Activated CD4-positive, alpha-beta T cell treated with anti-CD3 and anti-CD28 coated beads for 36 hours (primary cell): ENCODE data around the gene SORBS1. TPM values are rescaled to one million over a fixed set of nuclear protein-coding genes. Genes with fewer than 3 reads are reported as not detected.

Source experiments
- ATAC-seq: fragments of 200-7000 bp; cut with Tn5 transposase; one replicate; pipeline ENCODE4 v1.10.0; 2021; ENCODE audit warnings: mild to moderate bottlenecking, moderate library complexity
- CTCF ChIA-PET: fragments of 350-600 bp; sonication (Branson Sonifier 250); formaldehyde crosslinking; loops from one replicate; lab custom pipeline; 2021; ENCODE audit warnings: antibody characterized with exemption; lab: Charles Lee
- POLR2A ChIA-PET: fragments of 350-600 bp; sonication (Branson Sonifier 250); formaldehyde crosslinking; loops from one replicate; lab custom pipeline; 2021; ENCODE audit warnings: antibody characterized with exemption, inconsistent platforms; lab: Charles Lee
- DNase-seq: peaks from one replicate; pipeline ENCODE4 v3.0.0-alpha.2; 2020
- H3K27ac Mint-ChIP-seq: one replicate; pipeline ENCODE4 v1.8.0; 2021; ENCODE audit warnings: mixed read lengths
- H3K27me3 Mint-ChIP-seq: one replicate; pipeline ENCODE4 v1.8.0; 2021; ENCODE audit warnings: mixed read lengths
- H3K36me3 Mint-ChIP-seq: one replicate; pipeline ENCODE4 v1.8.0; 2021; ENCODE audit warnings: low read depth, mixed read lengths
- H3K4me1 Mint-ChIP-seq: one replicate; pipeline ENCODE4 v1.8.0; 2021; ENCODE audit warnings: mixed read lengths
- H3K4me3 Mint-ChIP-seq: one replicate; pipeline ENCODE4 v1.8.0; 2021; ENCODE audit warnings: mild to moderate bottlenecking, moderate library complexity, mixed read lengths
- H3K9me3 Mint-ChIP-seq: one replicate; pipeline ENCODE4 v1.8.0; 2021; ENCODE audit warnings: low read depth, mixed read lengths
- intact Hi-C, 2 experiments: fragments of 100-400 bp; cut with DNase I in 1 of 2; cut with micrococcal nuclease in 1 of 2; formaldehyde crosslinking; loops; one replicate each; pipeline versions ENCODE4 v1.14.2 to v1.15.1; 2022 to 2024; cut with DNase I, micrococcal nuclease
- total RNA-seq, 2 experiments: library from RNA; stranded (reverse); gene quantifications; one replicate each; pipeline ENCODE4 v1.2.3, GENCODE V29; 2021

Gene SORBS1
- total RNA-seq, 2 experiments from 2014 or later = 0.69 to 1.0 TPM

- ATAC-seq (no peak), DNase-seq (no peak)
- H3K4me1 Mint-ChIP-seq = no peaks in the 10 kb centered on the region
- H3K4me3 Mint-ChIP-seq = no peak overlapping the region
- no peaks in the 10 kb centered on the region for H3K27me3 Mint-ChIP-seq
- ChIA-PET POLR2A (no interaction called here), CTCF (interaction anchor here (1.0 to 1.5 kb wide), 2 partner anchors 27 to 29 kb away, joined by 3 to 5 read pairs; no protein-coding TSS in a partner anchor)
- H3K36me3 Mint-ChIP-seq = no peaks in the 10 kb centered on the region
- intact Hi-C loops = no loop called here
- H3K9me3 Mint-ChIP-seq = no peaks in the 10 kb centered on the region
- H3K27ac Mint-ChIP-seq = no peak overlapping the region
Observed at GRCh38 chr10:95403700-95404461, 157.3 kb downstream of the SORBS1 start.

GRCh38 chr10:95401704-95402469, 159.3 kb downstream of the SORBS1 start:
- ChIA-PET CTCF (interaction anchor here (0.6 to 1.0 kb wide), 2 partner anchors 16 to 28 kb away, joined by 4 to 6 read pairs; no protein-coding TSS in a partner anchor), POLR2A (no interaction called here)
- H3K27ac Mint-ChIP-seq = no peak overlapping the region

GRCh38 chr10:95400787-95401186, 160.4 kb downstream of the SORBS1 start:
- POLR2A ChIA-PET = no interaction called here
- CTCF ChIA-PET = interaction anchor here (0.9 kb wide), 1 partner anchor 29 kb away, joined by 4 read pairs; no protein-coding TSS in a partner anchor
- Mint-ChIP-seq H3K9me3 (no peaks in the 10 kb centered on the region), H3K4me1 (no peaks in the 10 kb centered on the region), H3K27me3 (no peaks in the 10 kb centered on the region), H3K4me3 (no peak overlapping the region), H3K27ac (no peak overlapping the region), H3K36me3 (peaks cover 2% of the 10 kb centered on the region)
- ATAC-seq (no peak), DNase-seq (no peak)
- intact Hi-C loops = no loop called here

More at GRCh38 chr10:95401704-95402469, 159.3 kb downstream of the SORBS1 start:
- H3K9me3 Mint-ChIP-seq = no peaks in the 10 kb centered on the region
- intact Hi-C loops = no loop called here
- H3K4me3 Mint-ChIP-seq = no peak overlapping the region
- no peaks in the 10 kb centered on the region for H3K27me3 Mint-ChIP-seq
- H3K36me3 Mint-ChIP-seq = no peaks in the 10 kb centered on the region
- no peaks in the 10 kb centered on the region for H3K4me1 Mint-ChIP-seq
- DNase-seq (no peak), ATAC-seq (peak; percentile 63)

- peaks cover 2% of the 10 kb centered on the region for H3K27me3 Mint-ChIP-seq
- peaks cover 2% of the 10 kb centered on the region for H3K4me1 Mint-ChIP-seq
- intact Hi-C loops = no loop called here
- DNase-seq = no peak
- no peak for ATAC-seq
- H3K36me3 Mint-ChIP-seq = peaks cover 2% of the 10 kb centered on the region
- H3K4me3 Mint-ChIP-seq = no peak overlapping the region
- no peak overlapping the region for H3K27ac Mint-ChIP-seq
- CTCF ChIA-PET = interaction anchor here (1.1 to 1.7 kb wide), 3 partner anchors 25 to 32 kb away, joined by 3 to 8 read pairs (median 3); no protein-coding TSS in a partner anchor
- no peaks in the 10 kb centered on the region for H3K9me3 Mint-ChIP-seq
- POLR2A ChIA-PET = no interaction called here
Observed at GRCh38 chr10:95399183-95399582, 162.0 kb downstream of the SORBS1 start.

GRCh38 chr10:95397747-95398146, 163.4 kb downstream of the SORBS1 start:
- Mint-ChIP-seq H3K4me3 (no peak overlapping the region), H3K9me3 (no peaks in the 10 kb centered on the region), H3K27me3 (peaks cover 3% of the 10 kb centered on the region), H3K36me3 (peaks cover 2% of the 10 kb centered on the region), H3K27ac (no peak overlapping the region), H3K4me1 (peaks cover 8% of the 10 kb centered on the region)
- intact Hi-C loops = no loop called here
- ATAC-seq (no peak), DNase-seq (no peak)
- ChIA-PET CTCF (interaction anchor here (1.7 kb wide), 1 partner anchor 23 kb away, joined by 8 read pairs; no protein-coding TSS in a partner anchor), POLR2A (no interaction called here)

DNA sequence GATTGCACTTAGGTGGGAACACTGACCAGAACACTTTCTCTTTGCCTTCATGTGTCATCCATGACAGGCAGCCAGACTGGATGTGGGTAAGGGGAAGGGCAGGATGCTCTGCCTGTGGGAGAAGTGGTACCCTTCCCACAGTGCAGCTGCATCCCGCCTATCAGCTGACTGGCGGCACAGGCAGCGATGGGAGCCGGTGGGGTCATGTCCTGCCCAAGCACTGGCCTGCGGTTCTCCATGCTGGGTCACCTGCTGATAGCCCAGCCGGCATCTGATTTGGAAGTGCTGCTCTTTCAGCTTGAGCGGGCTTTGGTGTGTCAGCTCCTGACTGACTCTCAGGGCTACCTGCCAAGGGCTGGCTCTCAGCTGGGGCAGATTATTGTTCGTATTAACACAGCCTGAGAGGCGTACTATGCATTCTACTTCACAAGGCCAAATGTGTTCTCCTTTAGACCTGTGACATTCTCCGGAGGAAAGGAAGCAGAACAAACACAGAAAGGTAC, 165.2 kb downstream of the SORBS1 start:
- H3K27me3 Mint-ChIP-seq = peaks cover 3% of the 10 kb centered on the region

GRCh38 chr10:95394161-95394880, 166.8 kb downstream of the SORBS1 start:
- Mint-ChIP-seq H3K27ac (peak overlapping the region; percentile 1), H3K9me3 (no peaks in the 10 kb centered on the region), H3K4me3 (no peak overlapping the region), H3K4me1 (peaks cover 8% of the 10 kb centered on the region), H3K27me3 (peaks cover 3% of the 10 kb centered on the region), H3K36me3 (peaks cover 2% of the 10 kb centered on the region)
- intact Hi-C loops = no loop called here
- DNase-seq = peak; percentile 55
- ChIA-PET POLR2A (no interaction called here), CTCF (interaction anchor here (1.2 kb wide), 1 partner anchor 19 kb away, joined by 4 read pairs; no protein-coding TSS in a partner anchor)
- peak; percentile 82 for ATAC-seq

More for the DNA sequence above, 165.2 kb downstream of the SORBS1 start:
- peaks cover 8% of the 10 kb centered on the region for H3K4me1 Mint-ChIP-seq
- H3K4me3 Mint-ChIP-seq = no peak overlapping the region
- ATAC-seq = no peak
- no peak overlapping the region for H3K27ac Mint-ChIP-seq
- CTCF ChIA-PET = interaction anchor here (0.8 kb wide), 1 partner anchor 21 kb away, joined by 3 read pairs; no protein-coding TSS in a partner anchor
- no peak for DNase-seq
- no peaks in the 10 kb centered on the region for H3K9me3 Mint-ChIP-seq
- POLR2A ChIA-PET = no interaction called here
- H3K36me3 Mint-ChIP-seq = peaks cover 2% of the 10 kb centered on the region
- intact Hi-C loops = no loop called here

GRCh38 chr10:95392681-95393164, 168.4 kb downstream of the SORBS1 start:
- ATAC-seq (no peak), DNase-seq (no peak)
- CTCF ChIA-PET = interaction anchor here (1.5 kb wide), 1 partner anchor 18 kb away, joined by 9 read pairs; no protein-coding TSS in a partner anchor
- POLR2A ChIA-PET = no interaction called here
- H3K27me3 Mint-ChIP-seq = peaks cover 3% of the 10 kb centered on the region
- H3K27ac Mint-ChIP-seq = no peak overlapping the region
- H3K9me3 Mint-ChIP-seq = no peaks in the 10 kb centered on the region
- no peak overlapping the region for H3K4me3 Mint-ChIP-seq
- intact Hi-C loops = no loop called here
- peaks cover 8% of the 10 kb centered on the region for H3K4me1 Mint-ChIP-seq
- peaks cover 2% of the 10 kb centered on the region for H3K36me3 Mint-ChIP-seq

GRCh38 chr10:95392217-95392584, 169.0 kb downstream of the SORBS1 start:
- peaks cover 3% of the 10 kb centered on the region for H3K27me3 Mint-ChIP-seq
- H3K9me3 Mint-ChIP-seq = no peaks in the 10 kb centered on the region
- H3K27ac Mint-ChIP-seq = no peak overlapping the region
- DNase-seq = no peak
- ChIA-PET POLR2A (interaction anchor here (1.0 kb wide), 1 partner anchor 38 kb away, joined by 5 read pairs; no protein-coding TSS in a partner anchor), CTCF (interaction anchor here (1.0 to 1.5 kb wide), 2 partner anchors 14 to 18 kb away, joined by 3 to 9 read pairs; no protein-coding TSS in a partner anchor)
- ATAC-seq = no peak
- H3K4me3 Mint-ChIP-seq = no peak overlapping the region
- intact Hi-C loops = no loop called here
- H3K36me3 Mint-ChIP-seq = peaks cover 2% of the 10 kb centered on the region
- peaks cover 8% of the 10 kb centered on the region for H3K4me1 Mint-ChIP-seq

DNA sequence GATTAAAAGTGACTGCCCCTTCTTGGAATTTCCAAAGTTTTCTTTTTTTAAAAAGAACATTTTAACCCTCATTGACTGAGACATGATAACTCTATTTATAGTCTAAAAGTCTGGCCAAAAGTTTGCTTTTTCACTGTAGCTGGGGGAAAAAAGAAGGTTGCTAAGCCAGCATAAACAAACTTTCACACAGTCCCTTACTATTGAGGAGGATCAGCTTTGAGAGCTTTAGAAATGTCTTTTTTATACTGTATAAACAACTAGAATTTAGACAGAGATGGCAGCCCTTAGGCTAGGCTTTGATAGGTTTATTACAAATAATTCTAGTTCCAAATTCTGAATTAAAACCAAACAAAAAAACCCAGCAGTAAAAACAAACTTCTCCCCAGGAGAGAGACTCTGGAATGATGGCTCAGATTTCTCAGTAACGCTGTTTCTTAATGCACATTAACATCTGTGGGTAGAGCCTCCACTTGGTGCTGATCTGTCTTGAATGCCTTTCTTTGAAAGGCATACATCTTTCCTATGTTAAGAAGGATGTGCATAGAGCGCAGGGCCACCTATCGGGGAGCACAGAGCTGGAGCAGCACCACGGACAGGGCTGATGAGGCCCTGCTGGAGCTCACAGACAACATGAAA, 169.5 kb downstream of the SORBS1 start:
- CTCF ChIA-PET = interaction anchor here (1.0 to 1.5 kb wide), 2 partner anchors 14 to 17 kb away, joined by 3 to 9 read pairs; no protein-coding TSS in a partner anchor
- ATAC-seq (no peak), DNase-seq (peak; percentile 29)
- peaks cover 2% of the 10 kb centered on the region for H3K36me3 Mint-ChIP-seq
- H3K9me3 Mint-ChIP-seq = no peaks in the 10 kb centered on the region
- intact Hi-C loops = no loop called here
- peaks cover 3% of the 10 kb centered on the region for H3K27me3 Mint-ChIP-seq
- no peak overlapping the region for H3K4me3 Mint-ChIP-seq
- peaks cover 8% of the 10 kb centered on the region for H3K4me1 Mint-ChIP-seq
- POLR2A ChIA-PET = interaction anchor here (1.0 kb wide), 1 partner anchor 38 kb away, joined by 5 read pairs; no protein-coding TSS in a partner anchor
- H3K27ac Mint-ChIP-seq = no peak overlapping the region
